Measurements from ENCODE around the gene GALK2. TPM values are rescaled to one million over a fixed set of nuclear protein-coding genes. Genes with fewer than 3 reads are reported as not detected.

Gene GALK2
- total RNA-seq, 3 donors from 2014 or later: 26.2 to 69.5 (median 64.1) TPM

DNA sequence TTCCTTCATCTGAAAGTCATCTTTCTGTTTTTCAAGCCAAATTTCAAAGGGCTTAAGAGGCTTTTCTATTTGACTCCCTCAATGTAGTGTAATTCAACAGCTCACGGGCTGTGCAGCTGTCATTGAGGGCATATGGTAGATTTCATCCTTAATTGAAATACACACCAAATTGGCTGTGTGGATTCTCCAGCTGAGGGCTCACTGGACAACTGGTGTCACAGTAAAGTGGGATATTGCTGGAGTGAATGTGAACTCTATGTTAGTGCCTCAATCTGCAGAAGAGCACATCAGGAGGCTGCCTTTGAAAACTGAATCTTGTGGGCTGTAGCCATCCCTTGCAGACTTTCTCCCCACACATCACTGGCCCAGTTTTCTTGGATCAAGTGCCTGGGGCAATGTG lies 120.1 kb downstream of the GALK2 start:
- Histone ChIP-seq H3K27me3 (no peaks in the 10 kb centered on the region), H3K4me1 (no peaks in the 10 kb centered on the region), H3K4me3 (no peak overlapping the region), H3K27ac (no peak overlapping the region), H3K36me3 (no peaks in the 10 kb centered on the region), H3K9me3 (no peaks in the 10 kb centered on the region)
- intact Hi-C loops (cut with DNase I; ENCODE audit: low total_unique reads): no loop called here
- TF ChIP-seq, protein P1, sequence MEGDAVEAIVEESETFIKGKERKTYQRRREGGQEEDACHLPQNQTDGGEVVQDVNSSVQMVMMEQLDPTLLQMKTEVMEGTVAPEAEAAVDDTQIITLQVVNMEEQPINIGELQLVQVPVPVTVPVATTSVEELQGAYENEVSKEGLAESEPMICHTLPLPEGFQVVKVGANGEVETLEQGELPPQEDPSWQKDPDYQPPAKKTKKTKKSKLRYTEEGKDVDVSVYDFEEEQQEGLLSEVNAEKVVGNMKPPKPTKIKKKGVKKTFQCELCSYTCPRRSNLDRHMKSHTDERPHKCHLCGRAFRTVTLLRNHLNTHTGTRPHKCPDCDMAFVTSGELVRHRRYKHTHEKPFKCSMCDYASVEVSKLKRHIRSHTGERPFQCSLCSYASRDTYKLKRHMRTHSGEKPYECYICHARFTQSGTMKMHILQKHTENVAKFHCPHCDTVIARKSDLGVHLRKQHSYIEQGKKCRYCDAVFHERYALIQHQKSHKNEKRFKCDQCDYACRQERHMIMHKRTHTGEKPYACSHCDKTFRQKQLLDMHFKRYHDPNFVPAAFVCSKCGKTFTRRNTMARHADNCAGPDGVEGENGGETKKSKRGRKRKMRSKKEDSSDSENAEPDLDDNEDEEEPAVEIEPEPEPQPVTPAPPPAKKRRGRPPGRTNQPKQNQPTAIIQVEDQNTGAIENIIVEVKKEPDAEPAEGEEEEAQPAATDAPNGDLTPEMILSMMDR (IDR thresholded peaks at IDR 0.05): no peak
- no peak for TF ChIP-seq POLR2AphosphoS5 (IDR thresholded peaks at IDR 0.05)
- TF ChIP-seq POLR2A (IDR thresholded peaks at IDR 0.05): no peak
- no peak for DNase-seq (ENCODE audit: low spot score in 2 of 2)

DNA sequence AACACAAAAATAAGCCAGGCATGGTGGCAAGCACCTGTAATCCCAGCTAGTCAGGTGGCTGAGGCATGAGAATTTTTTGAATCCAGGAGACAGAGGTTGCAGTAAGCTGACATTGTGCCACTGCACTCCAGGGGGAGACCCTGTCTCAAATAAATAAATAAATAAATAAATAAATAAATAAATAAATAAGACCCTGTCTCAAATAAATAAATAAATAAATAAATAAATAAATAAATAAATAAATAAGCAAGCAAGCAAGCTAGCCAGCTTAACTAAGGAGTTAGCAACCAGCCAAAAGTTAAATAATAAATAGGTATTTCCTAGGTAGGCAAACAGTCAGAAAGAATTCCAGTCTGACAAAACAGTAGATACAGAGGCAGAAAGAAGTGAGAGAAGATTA lies 123.9 kb downstream of the GALK2 start:
- no peaks in the 10 kb centered on the region for H3K4me1 ChIP-seq
- intact Hi-C loops (cut with DNase I; ENCODE audit: low total_unique reads): no loop called here
- H3K36me3 ChIP-seq: no peaks in the 10 kb centered on the region
- H3K9me3 ChIP-seq: no peaks in the 10 kb centered on the region
- DNase-seq (ENCODE audit: low spot score in 2 of 2): no peak
- no peak overlapping the region for H3K4me3 ChIP-seq
- H3K27me3 ChIP-seq: no peaks in the 10 kb centered on the region
- TF ChIP-seq, protein P1 (IDR thresholded peaks at IDR 0.05): no peak
- no peak for TF ChIP-seq POLR2A (IDR thresholded peaks at IDR 0.05)
- no peak for TF ChIP-seq POLR2AphosphoS5 (IDR thresholded peaks at IDR 0.05)
- H3K27ac ChIP-seq: no peak overlapping the region

DNA sequence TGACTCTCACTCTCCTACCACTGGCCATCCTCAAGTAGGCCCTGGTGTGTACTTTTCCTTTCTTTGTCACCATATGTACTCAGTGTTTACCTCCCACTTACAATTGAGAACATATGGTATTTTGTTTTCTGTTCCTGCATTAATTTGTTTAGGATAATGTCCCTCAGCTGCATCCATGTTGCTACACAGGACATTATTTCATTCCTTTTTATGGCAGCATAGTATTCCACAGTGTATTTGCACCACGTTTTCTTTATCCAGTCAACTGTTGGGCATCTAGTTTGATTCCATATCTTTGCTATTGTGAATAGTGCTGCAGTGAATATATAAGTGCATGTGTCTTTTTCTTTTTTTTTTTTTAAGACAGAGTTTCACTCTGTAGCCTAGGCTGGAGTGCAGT lies 126.2 kb downstream of the GALK2 start:
- no peak overlapping the region for H3K27ac ChIP-seq
- no peaks in the 10 kb centered on the region for H3K9me3 ChIP-seq
- no peak overlapping the region for H3K4me3 ChIP-seq
- H3K36me3 ChIP-seq: no peaks in the 10 kb centered on the region
- TF ChIP-seq, protein P1 (IDR thresholded peaks at IDR 0.05): no peak
- no peak for TF ChIP-seq POLR2AphosphoS5 (IDR thresholded peaks at IDR 0.05)
- TF ChIP-seq POLR2A (IDR thresholded peaks at IDR 0.05): no peak
- intact Hi-C loops (cut with DNase I; ENCODE audit: low total_unique reads): no loop called here
- H3K27me3 ChIP-seq: no peaks in the 10 kb centered on the region
- H3K4me1 ChIP-seq: no peaks in the 10 kb centered on the region
- no peak for DNase-seq (ENCODE audit: low spot score in 2 of 2)

DNA sequence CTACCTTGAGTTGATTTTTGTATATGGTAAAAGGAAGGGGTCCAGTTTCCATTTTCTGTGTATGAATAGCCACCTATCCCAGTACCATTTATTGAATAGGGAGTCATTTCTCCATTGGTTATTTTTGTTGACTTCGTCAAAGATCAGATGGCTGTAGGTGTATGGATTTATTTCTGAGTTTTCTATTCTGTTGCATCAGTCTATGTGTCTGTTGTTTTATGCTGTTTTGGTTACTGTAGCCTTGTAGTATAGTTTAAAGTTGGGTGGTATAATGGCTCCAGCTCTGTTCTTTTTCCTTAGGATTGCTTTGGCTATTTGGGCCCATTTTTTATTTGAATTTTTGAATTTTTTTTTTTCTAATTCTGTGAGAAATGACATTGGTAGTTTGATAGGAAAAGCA lies 127.5 kb downstream of the GALK2 start:
- intact Hi-C loops (cut with DNase I; ENCODE audit: low total_unique reads): no loop called here
- TF ChIP-seq, protein P1 (IDR thresholded peaks at IDR 0.05): no peak
- no peak for TF ChIP-seq POLR2A (IDR thresholded peaks at IDR 0.05)
- no peak for TF ChIP-seq POLR2AphosphoS5 (IDR thresholded peaks at IDR 0.05)
- Histone ChIP-seq H3K4me1 (no peaks in the 10 kb centered on the region), H3K4me3 (no peak overlapping the region), H3K27ac (no peak overlapping the region), H3K36me3 (no peaks in the 10 kb centered on the region), H3K9me3 (no peaks in the 10 kb centered on the region), H3K27me3 (no peaks in the 10 kb centered on the region)
- no peak for DNase-seq (ENCODE audit: low spot score in 2 of 2)

DNA sequence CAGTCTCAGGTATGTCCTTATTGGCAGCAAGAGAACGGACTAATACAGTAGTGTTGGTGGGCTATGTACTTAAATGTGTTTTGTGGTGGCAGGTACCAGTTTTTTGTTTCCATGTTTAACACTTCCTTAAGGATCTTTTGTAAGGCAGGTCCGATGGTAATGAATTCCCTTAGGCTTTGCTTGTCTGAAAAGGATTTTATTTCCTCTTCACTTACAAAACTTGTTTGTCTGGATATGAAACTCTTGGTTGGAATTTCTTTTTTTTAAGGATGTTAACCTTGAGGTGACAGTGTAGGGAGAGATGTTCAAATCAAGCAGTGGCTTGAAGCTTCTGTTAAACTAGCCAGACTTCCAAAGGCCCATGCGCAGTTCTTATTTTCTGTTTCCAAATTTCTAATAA lies 130.8 kb downstream of the GALK2 start:
- no peak for TF ChIP-seq POLR2AphosphoS5 (IDR thresholded peaks at IDR 0.05)
- no peak for TF ChIP-seq POLR2A (IDR thresholded peaks at IDR 0.05)
- TF ChIP-seq, protein P1 (IDR thresholded peaks at IDR 0.05): no peak
- intact Hi-C loops (cut with DNase I; ENCODE audit: low total_unique reads): no loop called here
- no peaks in the 10 kb centered on the region for H3K27me3 ChIP-seq

More for the DNA sequence above, 130.8 kb downstream of the GALK2 start:
- DNase-seq (ENCODE audit: low spot score in 2 of 2): no peak
- H3K4me3 ChIP-seq: no peak overlapping the region
- H3K27ac ChIP-seq: no peak overlapping the region
- no peaks in the 10 kb centered on the region for H3K36me3 ChIP-seq
- no peaks in the 10 kb centered on the region for H3K4me1 ChIP-seq
- no peaks in the 10 kb centered on the region for H3K9me3 ChIP-seq

Measured in breast epithelium (tissue), 4 donors.